Measurements from ENCODE around the gene ZBTB46.

Gene ZBTB46

DNA sequence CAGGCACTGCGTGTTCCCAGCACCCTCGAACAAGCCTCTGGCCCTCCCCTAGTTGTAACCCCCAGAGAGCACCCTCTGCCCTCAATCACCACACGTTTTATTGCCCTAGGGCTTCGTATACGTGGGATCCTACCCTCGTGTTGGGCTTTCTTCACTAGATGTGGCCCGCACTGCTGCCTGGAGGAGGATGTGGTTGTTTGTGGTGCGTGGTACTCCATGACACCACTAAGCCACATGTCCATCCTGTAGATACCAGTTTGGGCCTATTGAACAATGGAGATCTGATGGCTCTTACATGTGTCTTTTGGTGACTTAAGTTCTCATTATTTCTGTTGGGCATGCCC is 74.4 kb downstream of the ZBTB46 start:
- Histone ChIP-seq H3K79me2 (ENCODE audit: insufficient read depth, low read length) (no peaks in the 10 kb centered on the region), H3K4me2 (ENCODE audit: low read depth, low read length, poor library complexity, severe bottlenecking) (no peak overlapping the region), H3F3A (ENCODE audit: insufficient read depth) (no peaks in the 10 kb centered on the region), H3K27ac (ENCODE audit: low read depth, low read length) (no peak overlapping the region), H3K27me3 (ENCODE audit: low read length) (no peaks in the 10 kb centered on the region), H3K36me3 (ENCODE audit: low read length) (no peaks in the 10 kb centered on the region), H3K9me3 (ENCODE audit: insufficient read depth, low read length) (no peaks in the 10 kb centered on the region), H4K20me1 (ENCODE audit: low read depth, low read length) (no peaks in the 10 kb centered on the region), H3K9ac (ENCODE audit: low read length) (no peak overlapping the region), H3K9me2 (replicated peaks; ENCODE audit: insufficient read depth, low read length) (no peaks in the 10 kb centered on the region), H3K4me3 (ENCODE audit: insufficient read depth, low read length, poor library complexity, severe bottlenecking) (no peak overlapping the region), H2AFZ (ENCODE audit: low read depth, low read length, severe bottlenecking) (no peak overlapping the region)
- TF ChIP-seq EZH2phosphoT487 (conservative IDR thresholded peaks at IDR 0.05; ENCODE audit: low read length), result no peak
- TF ChIP-seq, protein P1, sequence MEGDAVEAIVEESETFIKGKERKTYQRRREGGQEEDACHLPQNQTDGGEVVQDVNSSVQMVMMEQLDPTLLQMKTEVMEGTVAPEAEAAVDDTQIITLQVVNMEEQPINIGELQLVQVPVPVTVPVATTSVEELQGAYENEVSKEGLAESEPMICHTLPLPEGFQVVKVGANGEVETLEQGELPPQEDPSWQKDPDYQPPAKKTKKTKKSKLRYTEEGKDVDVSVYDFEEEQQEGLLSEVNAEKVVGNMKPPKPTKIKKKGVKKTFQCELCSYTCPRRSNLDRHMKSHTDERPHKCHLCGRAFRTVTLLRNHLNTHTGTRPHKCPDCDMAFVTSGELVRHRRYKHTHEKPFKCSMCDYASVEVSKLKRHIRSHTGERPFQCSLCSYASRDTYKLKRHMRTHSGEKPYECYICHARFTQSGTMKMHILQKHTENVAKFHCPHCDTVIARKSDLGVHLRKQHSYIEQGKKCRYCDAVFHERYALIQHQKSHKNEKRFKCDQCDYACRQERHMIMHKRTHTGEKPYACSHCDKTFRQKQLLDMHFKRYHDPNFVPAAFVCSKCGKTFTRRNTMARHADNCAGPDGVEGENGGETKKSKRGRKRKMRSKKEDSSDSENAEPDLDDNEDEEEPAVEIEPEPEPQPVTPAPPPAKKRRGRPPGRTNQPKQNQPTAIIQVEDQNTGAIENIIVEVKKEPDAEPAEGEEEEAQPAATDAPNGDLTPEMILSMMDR (IDR thresholded peaks at IDR 0.05; ENCODE audit: insufficient read depth, low read length, poor library complexity, severe bottlenecking), result no peak

DNA sequence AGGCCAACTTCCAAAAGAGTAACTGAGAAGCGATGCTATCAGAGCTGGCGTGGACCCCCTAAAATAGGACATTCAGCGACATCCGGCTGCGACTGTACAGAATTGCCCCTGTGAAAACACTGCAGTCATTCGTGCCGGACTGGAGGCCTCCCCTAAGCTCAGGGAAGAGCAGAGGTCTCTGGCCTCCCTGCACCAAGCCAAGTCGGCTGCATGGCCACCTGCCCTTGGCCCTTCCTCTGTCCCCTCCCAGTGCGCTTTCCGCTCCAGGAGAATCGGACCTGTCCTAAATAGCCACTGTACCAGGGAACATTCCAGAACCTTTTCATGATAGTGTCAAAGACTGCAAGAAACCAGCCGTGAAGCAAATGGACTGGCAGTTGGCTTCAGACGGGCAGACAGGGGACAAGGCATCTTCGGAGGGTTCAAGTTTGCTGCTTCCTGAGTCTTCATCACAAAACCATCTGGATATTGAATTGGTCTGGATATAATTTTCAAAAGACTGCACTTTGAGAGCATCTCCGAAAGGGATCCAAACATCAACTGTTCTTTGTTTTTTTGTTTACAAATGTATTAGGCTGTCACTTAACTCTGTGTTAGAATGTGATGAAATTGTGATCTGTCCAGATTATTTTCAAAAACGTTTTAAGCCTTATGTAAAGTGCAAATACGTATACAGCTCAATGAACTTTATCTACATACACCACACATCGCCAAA is 75.0 kb downstream of the ZBTB46 start:
- H4K20me1 ChIP-seq (ENCODE audit: low read depth, low read length), result no peaks in the 10 kb centered on the region
- H3F3A ChIP-seq (ENCODE audit: insufficient read depth), result no peaks in the 10 kb centered on the region
- TF ChIP-seq, protein P1 (IDR thresholded peaks at IDR 0.05; ENCODE audit: insufficient read depth, low read length, poor library complexity, severe bottlenecking), result no peak
- no peak for TF ChIP-seq EZH2phosphoT487 (conservative IDR thresholded peaks at IDR 0.05; ENCODE audit: low read length)
- H3K4me2 ChIP-seq (ENCODE audit: low read depth, low read length, poor library complexity, severe bottlenecking), result no peak overlapping the region
- no peaks in the 10 kb centered on the region for H3K27me3 ChIP-seq (ENCODE audit: low read length)
- H3K9me2 ChIP-seq (replicated peaks; ENCODE audit: insufficient read depth, low read length), result no peaks in the 10 kb centered on the region
- no peak overlapping the region for H2AFZ ChIP-seq (ENCODE audit: low read depth, low read length, severe bottlenecking)
- H3K27ac ChIP-seq (ENCODE audit: low read depth, low read length), result no peak overlapping the region
- no peak overlapping the region for H3K9ac ChIP-seq (ENCODE audit: low read length)
- no peak overlapping the region for H3K4me3 ChIP-seq (ENCODE audit: insufficient read depth, low read length, poor library complexity, severe bottlenecking)
- no peaks in the 10 kb centered on the region for H3K36me3 ChIP-seq (ENCODE audit: low read length)
- H3K79me2 ChIP-seq (ENCODE audit: insufficient read depth, low read length), result no peaks in the 10 kb centered on the region
- no peaks in the 10 kb centered on the region for H3K9me3 ChIP-seq (ENCODE audit: insufficient read depth, low read length)

DNA sequence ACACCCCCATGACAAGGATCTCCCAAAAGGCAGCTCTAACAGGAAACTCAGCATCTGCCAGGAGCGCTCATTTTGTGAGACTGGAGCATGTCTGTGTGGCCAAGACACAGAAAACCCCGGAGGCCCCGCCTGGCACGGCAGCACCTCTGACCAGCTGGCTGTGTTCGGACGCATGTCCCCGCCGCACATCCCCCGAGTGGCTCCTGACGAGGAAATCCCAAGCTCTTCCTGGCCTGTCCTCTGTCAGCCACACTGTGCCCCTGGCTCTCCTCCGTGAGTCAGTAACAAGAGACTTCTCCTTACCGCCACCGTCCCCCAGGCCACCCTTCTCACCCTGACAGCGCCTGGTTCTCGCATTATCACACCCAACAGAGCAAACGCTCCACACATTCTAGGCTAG is 77.1 kb downstream of the ZBTB46 start:
- no peaks in the 10 kb centered on the region for H3K27me3 ChIP-seq (ENCODE audit: low read length)

More for the DNA sequence above, 77.1 kb downstream of the ZBTB46 start:
- Histone ChIP-seq H3K9me2 (replicated peaks; ENCODE audit: insufficient read depth, low read length) (no peaks in the 10 kb centered on the region), H3F3A (ENCODE audit: insufficient read depth) (no peaks in the 10 kb centered on the region), H3K36me3 (ENCODE audit: low read length) (no peaks in the 10 kb centered on the region), H2AFZ (ENCODE audit: low read depth, low read length, severe bottlenecking) (no peak overlapping the region), H4K20me1 (ENCODE audit: low read depth, low read length) (no peaks in the 10 kb centered on the region), H3K9me3 (ENCODE audit: insufficient read depth, low read length) (no peaks in the 10 kb centered on the region), H3K9ac (ENCODE audit: low read length) (no peak overlapping the region), H3K79me2 (ENCODE audit: insufficient read depth, low read length) (no peaks in the 10 kb centered on the region), H3K27ac (ENCODE audit: low read depth, low read length) (no peak overlapping the region), H3K4me2 (ENCODE audit: low read depth, low read length, poor library complexity, severe bottlenecking) (no peak overlapping the region), H3K4me3 (ENCODE audit: insufficient read depth, low read length, poor library complexity, severe bottlenecking) (no peak overlapping the region)
- TF ChIP-seq EZH2phosphoT487 (conservative IDR thresholded peaks at IDR 0.05; ENCODE audit: low read length), result no peak
- TF ChIP-seq, protein P1 (IDR thresholded peaks at IDR 0.05; ENCODE audit: insufficient read depth, low read length, poor library complexity, severe bottlenecking), result no peak

Measured in SU-DHL-6 (cell line).